Right ventricle myocardium superior (tissue), 1 donor: ENCODE data around the gene RBMS3. TPM values are rescaled to one million over a fixed set of nuclear protein-coding genes. Genes with fewer than 3 reads are reported as not detected.
"Not testable (repeated sequence)": the region's sequence is repeated elsewhere in the genome, so short reads cannot be mapped to it uniquely, and the experiment has no call there.

ENCODE experiments used
- ATAC-seq: fragments of 200-7000 bp; cut with Tn5 transposase; one replicate; pipeline ENCODE4 v1.9.1; 2020; ENCODE audit warnings: mild to moderate bottlenecking; ENCODE audit not compliant: poor library complexity
- DNase-seq: peaks from one replicate; pipeline ENCODE4 v3.0.0-alpha.2; 2020
- intact Hi-C: fragments of 100-400 bp; cut with DNase I; formaldehyde crosslinking; loops from one replicate; pipeline ENCODE4 v1.11.2; 2022
- total RNA-seq: library from RNA; stranded (reverse); fragmentation: NEBNext Ultra II Directional; extraction: Animal tissue kit (Norgen Biotek cat#: 25700); gene quantifications from one replicate; pipeline ENCODE4 v1.2.1, GENCODE V29; 2021
- donor health status: DM: no; HTN: yes; CAD: no; lungs with severe emphysema.

Gene RBMS3
- total RNA-seq, 1 donor from 2014 or later, result 25.3 TPM

DNA sequence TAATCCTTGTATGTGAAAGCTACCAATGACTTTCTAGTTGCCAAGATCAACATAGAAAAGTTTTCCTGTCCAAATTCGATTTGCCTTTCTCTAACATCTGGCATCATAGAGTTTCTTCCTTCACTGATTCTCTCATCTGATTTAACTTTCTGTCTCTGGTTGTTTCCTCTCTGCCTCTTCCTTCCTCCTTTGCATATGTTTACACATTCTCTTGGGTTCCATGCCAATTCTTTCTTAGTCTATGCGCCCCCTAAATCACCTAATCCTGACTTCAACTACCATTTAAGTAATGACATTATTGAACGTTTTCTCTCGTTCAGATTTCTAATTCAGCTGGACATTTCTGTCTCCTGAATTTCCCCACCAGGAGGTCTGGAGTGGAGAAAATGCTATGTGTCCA is 763.6 kb downstream of the RBMS3 start:
- no peak for DNase-seq
- ATAC-seq, result no peak
- intact Hi-C loops, result loop anchor here (5.0 kb wide), 2 partner anchors 153 to 703 kb away; no protein-coding TSS in a partner anchor

DNA sequence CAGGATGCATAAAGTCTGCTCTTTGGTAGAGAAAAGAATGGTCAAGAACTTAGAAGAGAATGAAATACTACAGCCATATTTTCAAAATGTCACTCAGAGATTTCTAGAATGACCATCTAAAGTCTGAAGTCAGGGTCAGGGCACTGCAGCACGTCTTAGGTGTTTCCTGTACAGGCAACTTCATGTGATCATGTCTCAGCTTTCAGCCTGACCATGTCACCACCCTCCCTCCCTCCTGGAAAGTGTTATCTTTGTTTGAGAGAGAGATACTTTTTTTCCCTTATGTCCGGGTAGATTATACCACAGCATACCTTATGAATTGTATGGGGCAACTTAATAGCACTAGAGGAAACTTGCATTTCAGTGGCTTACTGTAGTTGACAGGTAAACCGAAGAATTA is 767.6 kb downstream of the RBMS3 start:
- ATAC-seq, result no peak
- intact Hi-C loops, result no loop called here

DNA sequence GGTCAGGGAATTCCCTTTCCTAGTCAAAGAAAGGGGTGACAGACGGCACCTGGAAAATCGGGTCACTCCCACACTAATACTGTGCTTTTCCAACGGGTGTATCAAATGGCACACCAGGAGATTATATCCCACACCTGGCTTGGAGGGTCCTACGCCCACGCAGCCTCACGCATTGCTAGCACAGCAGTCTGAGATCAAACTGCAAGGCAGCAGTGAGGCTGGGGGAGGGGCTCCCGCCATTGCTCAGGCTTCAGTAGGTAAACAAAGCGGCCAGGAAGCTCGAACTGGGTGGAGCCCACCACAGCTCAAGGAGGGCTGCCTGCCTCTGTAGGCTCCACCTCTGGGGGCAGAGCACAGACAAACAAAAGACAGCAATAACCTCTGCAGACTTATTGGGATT is 769.2 kb downstream of the RBMS3 start:
- intact Hi-C loops, ATAC-seq, DNase-seq: not testable (repeated sequence)

More for the DNA sequence above, 767.6 kb downstream of the RBMS3 start:
- DNase-seq, result no peak

DNA sequence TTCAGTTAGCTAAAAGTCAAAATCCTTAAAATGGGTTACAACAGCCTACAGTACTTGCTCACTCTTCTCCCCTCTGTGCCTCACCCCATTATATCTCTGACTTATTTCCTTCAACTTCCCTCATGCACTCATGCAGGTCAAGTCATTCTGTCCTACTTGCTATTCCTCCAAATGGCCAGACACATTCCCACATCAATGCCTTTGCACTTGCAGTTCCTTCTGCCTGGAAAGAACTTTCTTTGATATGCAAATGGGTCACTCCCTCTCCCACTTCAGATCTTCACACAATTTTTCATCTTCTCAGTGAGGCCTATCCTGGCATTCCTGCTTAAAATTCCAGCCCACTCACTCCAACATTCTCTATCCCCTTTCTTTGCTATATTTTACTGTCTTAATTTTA is 778.4 kb downstream of the RBMS3 start:
- intact Hi-C loops, result no loop called here
- no peak for DNase-seq
- ATAC-seq, result no peak
